ENCODE measurements around the gene GLT8D2.

- TF ChIP-seq CTCF (IDR thresholded peaks at IDR 0.05) (no peak), POLR2A (IDR thresholded peaks at IDR 0.05) (no peak)
These were observed 84.8 kb downstream of the GLT8D2 start for GRCh38 chr12:103965255-103965589.

All from esophagus squamous epithelium (tissue), 4 donors.